H7 (cell line): ENCODE data around the gene PCYT1A. TPM values are rescaled to one million over a fixed set of nuclear protein-coding genes. Genes with fewer than 3 reads are reported as not detected.
"Not testable (repeated sequence)": the region's sequence is repeated elsewhere in the genome, so short reads cannot be mapped to it uniquely, and the experiment has no call there.

ENCODE experiments used
- DNase-seq: peaks from one replicate; pipeline ENCODE4 v3.0.0; 2012
- H3K27me3 ChIP-seq: 2 replicates; pipeline ENCODE4 v1.6.0; 2011; ENCODE audit warnings: mild to moderate bottlenecking, low read length; ENCODE audit not compliant: control insufficient read depth, insufficient read depth
- H3K36me3 ChIP-seq: replicated peaks from 2 replicates; pipeline ENCODE4 v1.5.1; 2011; ENCODE audit warnings: low read length; ENCODE audit not compliant: control insufficient read depth, insufficient read depth
- H3K4me3 ChIP-seq: 2 replicates; pipeline ENCODE4 v1.5.1; 2011; ENCODE audit warnings: low read depth, mild to moderate bottlenecking, control low read depth, low read length, moderate library complexity; ENCODE audit not compliant: insufficient read depth
- total RNA-seq: library from RNA; depleted of rRNA; stranded (reverse); fragments of >200 nt; shearing (Covaris generic); gene quantifications from 2 replicates; pipeline ENCODE4 v1.2.3, GENCODE V29; 2014

The PCYT1A gene
- total RNA-seq, 1 experiment from 2014 or later, result 38.0 TPM

DNA sequence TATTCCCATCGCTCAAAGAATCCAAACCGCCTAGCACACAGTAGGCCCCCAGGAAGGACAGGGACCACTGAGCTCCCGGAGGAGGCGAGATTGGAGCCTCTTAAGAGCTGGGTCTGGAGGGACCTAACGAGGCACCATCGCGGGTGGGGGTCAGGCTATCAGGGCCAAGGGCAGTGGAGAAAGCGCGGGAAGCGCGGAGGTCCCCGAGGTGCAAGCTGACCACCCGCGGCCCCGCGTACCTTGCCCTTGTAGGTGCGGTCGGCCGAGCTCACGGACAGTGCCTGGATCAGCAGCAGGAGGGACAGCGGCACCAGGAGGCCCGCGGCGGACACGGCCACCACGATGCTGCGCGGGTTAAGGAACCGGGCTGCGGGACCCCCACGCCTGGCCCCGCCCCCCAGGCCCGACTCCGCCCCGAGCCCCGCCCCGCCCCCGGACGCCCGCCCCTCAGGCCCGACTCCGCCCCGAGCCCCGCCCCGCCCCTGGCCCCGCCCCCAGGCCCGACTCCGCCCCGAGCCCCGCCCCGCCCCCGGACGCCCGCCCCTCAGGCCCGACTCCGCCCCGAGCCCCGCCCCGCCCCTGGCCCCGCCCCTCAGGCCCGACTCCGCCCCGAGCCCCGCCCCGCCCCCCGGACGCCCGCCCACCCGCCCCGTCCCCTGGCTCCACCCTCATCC is 80.2 kb downstream of the PCYT1A start:
- peak overlapping the region; percentile 72 for H3K4me3 ChIP-seq
- DNase-seq, result peak; percentile 96

DNA sequence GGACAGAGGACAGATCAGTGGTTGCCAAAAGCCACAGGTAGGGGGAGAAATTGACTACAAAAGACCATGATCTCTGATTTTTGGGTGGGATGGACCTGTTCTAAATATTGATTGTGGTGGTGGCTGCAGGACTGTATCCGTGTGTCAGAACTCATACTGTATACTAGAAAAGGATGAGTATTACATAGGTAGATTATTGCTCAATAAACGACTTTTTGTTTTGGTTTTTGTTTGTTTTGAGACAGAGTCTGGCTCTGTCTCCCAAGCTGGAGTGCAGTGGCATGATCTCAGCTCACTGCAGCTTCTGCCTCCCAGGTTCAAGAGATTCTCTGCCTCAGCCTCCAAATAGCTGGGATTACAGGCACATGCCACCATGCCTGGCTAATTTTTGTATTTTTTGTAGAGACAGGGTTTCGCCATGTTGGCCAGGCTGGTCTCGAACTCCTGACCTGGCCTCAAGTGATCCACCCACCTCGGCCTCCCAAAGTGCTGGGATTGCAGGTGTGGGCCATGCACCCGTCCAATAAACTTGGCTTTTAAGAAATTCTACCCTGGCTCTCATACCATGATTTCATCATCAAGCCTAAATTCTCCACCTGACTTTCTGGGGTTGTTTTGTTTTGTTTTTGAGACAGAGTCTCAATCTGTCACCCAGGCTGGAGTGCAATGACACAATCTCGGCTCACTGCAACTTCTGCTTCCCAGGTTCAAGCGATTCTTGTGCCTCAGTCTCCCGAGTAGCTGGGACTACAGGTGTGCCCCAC is 81.9 kb downstream of the PCYT1A start:
- H3K27me3 ChIP-seq, H3K36me3 ChIP-seq, H3K4me3 ChIP-seq: not testable (repeated sequence)
- DNase-seq, result peak; percentile 33

More for the DNA sequence above, 80.2 kb downstream of the PCYT1A start:
- H3K36me3 ChIP-seq, result no peaks in the 10 kb centered on the region
- peaks cover 9% of the 10 kb centered on the region for H3K27me3 ChIP-seq

DNA sequence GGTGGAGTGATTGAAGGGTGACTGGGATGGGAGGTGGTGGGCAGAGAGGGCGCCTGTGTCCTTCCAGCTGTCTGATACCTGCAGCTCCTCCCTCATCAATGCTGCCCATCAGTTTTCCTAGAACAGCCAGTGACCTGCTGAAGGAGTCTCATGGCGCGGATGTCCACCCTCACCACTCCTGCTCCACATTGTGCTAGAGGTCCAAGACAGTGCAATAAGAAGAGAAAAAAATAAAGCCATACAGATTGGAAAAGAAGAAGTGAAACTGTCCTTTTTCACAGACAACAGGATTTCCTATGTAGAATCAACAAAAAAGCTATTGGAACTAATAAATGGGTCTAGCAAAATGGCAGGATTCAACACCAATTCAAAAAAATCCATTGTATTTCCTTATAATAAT is 83.7 kb downstream of the PCYT1A start:
- no peak for DNase-seq
- Histone ChIP-seq H3K4me3 (no peak overlapping the region), H3K27me3 (peaks cover 9% of the 10 kb centered on the region), H3K36me3 (no peaks in the 10 kb centered on the region)

DNA sequence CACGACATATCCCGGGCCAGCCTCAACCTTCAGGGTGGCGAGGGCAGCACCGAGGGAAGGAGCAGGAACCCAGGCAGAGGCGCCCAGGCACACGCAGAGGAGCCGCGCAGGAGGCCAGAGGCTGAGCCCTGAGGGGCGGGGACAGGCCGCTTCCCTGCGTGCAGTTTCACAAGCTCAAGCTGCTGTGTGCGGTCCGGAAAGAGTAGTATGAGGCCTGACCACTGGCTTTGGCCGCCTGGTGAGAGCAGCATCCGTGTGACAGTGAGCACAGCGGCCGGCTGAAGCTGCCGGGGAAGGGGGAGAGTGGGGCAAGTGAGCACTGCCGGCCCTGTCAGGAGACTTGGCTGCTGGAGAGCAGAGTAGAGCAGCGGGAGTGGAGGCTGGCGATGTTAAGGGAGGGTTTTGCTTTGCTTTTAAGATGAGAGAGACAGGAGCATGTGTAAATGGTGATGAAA is 85.0 kb downstream of the PCYT1A start:
- Histone ChIP-seq H3K36me3 (no peaks in the 10 kb centered on the region), H3K27me3 (peaks cover 9% of the 10 kb centered on the region), H3K4me3 (no peak overlapping the region)
- no peak for DNase-seq

DNA sequence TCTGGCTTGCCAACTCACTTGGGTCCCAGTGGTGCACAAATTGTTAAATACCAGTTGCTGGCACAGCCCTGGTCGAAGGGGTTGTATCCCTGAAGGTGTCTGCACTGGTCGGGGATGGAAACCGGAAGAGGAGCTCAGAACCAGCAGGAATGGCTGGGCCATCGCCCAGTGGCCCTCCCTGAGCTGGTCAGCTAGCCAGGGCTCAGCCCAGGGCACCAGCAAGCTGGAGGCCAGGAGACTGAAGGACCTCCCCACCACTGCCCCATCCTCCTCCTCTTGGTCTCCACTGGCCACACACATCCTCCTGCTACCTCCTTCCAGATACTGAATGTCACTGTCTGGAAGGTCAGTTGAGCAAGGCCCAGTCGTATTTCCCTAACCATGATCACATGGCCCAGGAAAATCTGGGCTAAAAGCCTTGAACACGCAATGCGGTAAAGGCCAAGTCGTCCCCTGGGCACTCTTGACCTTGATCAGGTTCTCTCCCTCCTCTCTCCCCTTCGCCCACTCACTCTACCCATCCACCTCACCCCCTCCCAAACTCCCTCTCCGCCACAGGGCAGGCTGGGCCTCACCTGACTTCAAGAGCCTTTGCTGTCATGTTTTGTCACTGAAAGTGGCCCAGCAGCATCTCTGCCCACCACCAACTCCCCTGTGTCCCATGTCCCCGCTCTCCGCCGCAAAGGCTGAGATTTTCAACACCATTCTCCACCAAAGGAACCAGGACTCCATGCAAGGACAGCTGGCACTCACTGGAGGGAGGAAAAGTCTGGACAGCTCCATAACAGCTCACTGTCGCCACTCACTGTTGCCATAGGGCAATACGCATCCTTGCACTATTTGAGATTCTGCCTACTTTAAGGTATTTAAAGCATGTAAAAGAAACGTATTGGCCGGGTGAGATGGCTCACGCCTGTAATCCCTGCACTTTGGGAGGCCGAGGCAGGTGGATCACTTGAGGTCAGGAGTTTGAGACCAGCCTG is 88.5 kb downstream of the PCYT1A start:
- Histone ChIP-seq H3K4me3 (no peak overlapping the region), H3K27me3 (no peaks in the 10 kb centered on the region), H3K36me3 (no peaks in the 10 kb centered on the region)
- DNase-seq, result no peak

DNA sequence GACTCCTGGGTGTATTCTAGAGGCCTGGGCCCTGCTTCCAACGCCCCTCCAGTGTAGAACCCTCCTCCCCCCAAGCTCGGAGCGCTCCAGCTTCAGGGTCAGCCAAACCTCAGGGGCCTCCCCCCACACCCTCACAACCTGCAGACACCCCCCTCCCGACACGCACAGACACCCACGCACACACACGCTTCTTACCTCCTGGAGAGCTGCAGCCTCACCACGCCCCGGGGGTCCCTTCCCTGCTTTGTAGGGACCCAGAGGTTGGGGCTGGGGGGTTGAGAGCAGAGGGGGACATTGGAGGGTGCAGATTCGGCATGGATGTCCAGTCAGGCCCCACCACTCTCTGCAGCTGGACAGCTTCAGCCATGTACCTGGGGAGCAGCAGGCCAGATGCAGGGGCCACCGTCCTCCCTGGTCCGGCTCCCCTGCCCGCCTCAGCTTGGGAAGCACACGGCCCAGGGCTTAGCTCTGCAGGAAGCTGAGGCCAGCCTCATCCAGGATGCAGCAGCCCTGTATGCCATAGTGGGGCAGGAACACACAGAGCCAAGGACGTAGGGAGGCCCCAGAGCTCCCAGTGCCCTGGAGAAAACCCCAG is 89.3 kb downstream of the PCYT1A start:
- no peaks in the 10 kb centered on the region for H3K27me3 ChIP-seq
- no peak for DNase-seq
- no peaks in the 10 kb centered on the region for H3K36me3 ChIP-seq
- no peak overlapping the region for H3K4me3 ChIP-seq

DNA sequence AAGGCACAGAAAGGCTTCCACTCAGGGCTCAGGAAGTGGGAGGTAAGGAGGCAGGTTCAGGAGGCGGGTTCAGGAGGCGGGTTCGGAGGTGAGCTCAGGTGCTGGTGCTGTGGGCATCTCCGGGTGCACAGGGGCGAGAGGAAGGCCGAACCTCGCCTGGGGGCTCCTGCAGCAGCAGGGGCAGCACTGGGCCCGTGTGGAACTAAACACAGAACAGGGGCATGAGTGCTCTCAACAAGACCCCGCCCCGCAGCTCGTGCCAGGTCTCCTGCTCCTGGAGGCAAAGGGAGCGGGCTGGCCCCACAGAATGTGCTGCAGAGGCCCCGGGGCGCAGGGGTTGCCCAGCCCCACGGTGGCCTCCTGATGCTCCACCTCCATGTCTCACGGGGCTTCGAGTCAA is 90.0 kb downstream of the PCYT1A start:
- H3K4me3 ChIP-seq, result no peak overlapping the region
- no peak for DNase-seq
- no peaks in the 10 kb centered on the region for H3K27me3 ChIP-seq
- H3K36me3 ChIP-seq, result no peaks in the 10 kb centered on the region

DNA sequence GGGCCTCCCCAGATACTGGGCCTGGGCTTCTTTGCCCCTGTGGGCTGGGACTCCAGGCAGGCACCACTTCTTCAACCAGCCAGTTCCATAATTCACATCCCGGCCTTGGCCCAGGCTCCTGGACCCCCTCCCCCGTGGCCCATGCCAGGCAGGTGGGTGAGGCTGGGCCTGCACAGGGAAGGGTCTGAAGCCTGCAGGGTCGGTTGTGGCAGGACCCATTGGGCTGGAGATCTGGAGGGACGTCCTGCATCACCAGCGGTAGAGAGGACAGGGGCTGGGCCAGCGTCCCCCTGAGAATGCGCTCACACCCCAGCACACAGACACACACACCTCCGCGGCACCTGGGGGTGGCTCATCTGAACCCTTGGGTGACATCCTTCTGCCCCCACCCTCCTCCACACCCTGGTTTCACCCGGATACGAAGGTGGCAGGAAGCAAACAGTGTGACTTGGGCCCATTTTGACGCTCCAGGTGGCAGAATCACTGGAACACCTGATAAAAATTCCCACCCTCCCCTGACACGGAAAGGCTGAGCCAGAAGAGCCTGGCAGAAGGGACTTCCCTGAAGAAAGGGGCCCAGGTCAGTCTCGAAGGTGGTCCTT is 91.8 kb downstream of the PCYT1A start:
- Histone ChIP-seq H3K27me3 (no peaks in the 10 kb centered on the region), H3K36me3 (no peaks in the 10 kb centered on the region), H3K4me3 (no peak overlapping the region)
- DNase-seq, result no peak

DNA sequence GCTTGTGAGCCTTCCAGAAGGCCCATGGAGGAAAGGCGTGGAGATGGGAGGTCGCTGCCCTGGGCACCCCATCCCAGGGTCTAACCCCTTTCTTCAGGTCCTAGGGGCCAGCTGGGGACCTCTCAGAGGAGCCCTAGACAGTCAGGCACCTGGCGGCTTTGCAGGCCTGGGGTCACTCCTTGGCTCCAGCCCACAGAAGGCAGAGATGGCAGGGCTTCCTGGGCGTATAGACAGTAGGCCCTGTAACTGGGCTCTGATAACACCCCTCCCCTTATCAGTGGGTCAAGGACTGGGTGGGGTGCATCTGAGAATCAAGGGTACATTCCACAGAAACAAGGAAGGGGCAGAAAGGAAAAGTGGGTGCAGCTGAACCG is 93.0 kb downstream of the PCYT1A start:
- H3K27me3 ChIP-seq, result no peaks in the 10 kb centered on the region
- no peak overlapping the region for H3K4me3 ChIP-seq
- no peak for DNase-seq
- no peaks in the 10 kb centered on the region for H3K36me3 ChIP-seq

DNA sequence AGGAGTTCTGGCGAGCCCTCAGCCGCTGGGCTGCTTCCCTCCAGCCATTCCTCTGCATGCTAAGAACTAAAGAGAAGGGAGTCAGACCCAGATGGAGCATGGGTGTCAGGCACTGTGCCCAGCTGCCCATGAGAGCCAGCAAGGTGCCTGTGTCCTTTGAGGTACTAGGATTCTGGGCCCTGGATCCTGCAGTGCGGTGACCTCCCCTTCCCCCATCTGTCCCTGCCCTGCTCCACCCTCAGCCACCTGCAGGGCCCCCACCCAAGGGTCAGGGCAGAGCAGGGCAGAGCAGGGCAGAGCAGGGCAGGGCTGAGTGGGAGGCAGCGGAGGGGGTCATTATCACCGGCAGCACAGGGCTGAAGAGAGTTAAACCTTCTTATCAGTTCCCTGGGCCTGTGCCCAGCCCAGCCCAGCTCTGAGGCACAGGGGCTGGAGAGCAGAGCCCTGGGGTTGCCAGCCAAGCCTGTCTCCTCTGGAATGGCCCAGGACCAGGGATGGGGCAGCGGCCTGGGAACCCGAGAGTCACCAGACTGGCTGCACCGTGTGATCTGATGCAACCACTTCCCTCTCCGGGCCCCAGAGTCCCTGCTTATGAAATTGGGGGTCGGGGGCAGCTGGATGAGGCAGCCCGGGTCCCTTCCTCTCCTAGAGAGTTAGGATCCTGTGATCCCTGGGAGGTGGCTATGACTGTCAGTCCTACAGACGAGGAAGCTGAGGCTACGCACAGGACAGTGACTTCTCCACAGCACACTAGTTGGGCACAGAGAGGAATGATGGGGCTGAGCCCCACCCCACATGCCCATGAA is 93.6 kb downstream of the PCYT1A start:
- H3K36me3 ChIP-seq, result no peaks in the 10 kb centered on the region
- no peak overlapping the region for H3K4me3 ChIP-seq
- H3K27me3 ChIP-seq, result no peaks in the 10 kb centered on the region
- peak; percentile 33 for DNase-seq

DNA sequence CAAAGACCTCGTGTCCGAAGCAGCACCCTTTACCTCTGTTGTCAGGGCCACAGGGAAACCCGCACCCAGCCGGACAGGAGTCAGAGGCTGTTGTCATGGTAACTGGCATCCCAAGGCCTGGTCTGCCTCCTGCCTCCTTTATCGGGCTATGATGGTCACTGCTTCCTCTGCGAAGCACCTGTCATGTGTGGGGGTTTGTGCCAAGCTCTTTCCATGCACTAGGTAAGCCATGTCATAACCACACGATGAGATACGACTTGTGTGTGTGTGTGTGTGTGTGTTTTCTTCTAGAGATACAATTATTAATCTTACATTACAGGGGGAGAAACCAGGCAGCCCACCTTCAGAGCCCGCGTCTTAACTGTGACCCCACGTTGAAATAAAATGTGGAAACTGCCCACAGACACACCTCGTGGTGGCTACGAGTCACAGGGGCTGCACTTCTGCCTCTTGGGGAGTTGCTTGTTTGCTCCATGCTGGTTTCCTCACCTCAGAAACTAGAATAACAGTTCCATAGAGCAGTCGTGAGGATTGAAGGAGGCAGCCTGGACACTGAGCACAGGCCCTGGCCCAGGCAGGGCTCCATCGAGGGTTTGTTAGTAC is 94.3 kb downstream of the PCYT1A start:
- Histone ChIP-seq H3K27me3 (no peaks in the 10 kb centered on the region), H3K36me3 (no peaks in the 10 kb centered on the region), H3K4me3 (no peak overlapping the region)
- DNase-seq, result no peak

DNA sequence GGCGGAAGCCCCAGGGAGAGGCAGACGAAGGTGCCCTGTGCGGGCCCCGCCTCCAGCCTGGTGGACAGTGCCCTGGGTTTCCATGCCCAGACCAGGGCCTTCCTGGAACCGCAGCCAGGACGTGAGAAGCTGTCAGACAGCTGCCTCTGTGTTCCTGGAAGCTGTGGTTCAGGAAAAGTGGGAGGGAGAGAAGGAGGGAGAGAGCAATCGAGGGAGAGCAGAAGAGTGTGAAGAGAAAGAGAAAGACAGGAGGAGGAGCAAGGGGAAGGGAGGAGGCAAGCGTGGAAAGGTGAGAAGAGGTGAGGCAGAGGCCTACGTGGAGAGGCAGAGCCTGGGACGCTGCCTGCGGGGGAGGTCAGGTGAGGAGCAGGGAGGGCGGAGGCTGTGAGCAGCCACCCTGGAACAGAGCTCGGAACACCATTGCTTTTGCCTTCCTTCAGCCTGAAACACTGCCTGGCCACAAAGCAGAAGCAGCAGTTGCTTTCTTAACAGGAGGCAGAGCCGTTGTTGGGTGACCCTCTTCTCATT is 94.9 kb downstream of the PCYT1A start:
- Histone ChIP-seq H3K27me3 (no peaks in the 10 kb centered on the region), H3K36me3 (no peaks in the 10 kb centered on the region), H3K4me3 (no peak overlapping the region)
- peak; percentile 59 for DNase-seq

DNA sequence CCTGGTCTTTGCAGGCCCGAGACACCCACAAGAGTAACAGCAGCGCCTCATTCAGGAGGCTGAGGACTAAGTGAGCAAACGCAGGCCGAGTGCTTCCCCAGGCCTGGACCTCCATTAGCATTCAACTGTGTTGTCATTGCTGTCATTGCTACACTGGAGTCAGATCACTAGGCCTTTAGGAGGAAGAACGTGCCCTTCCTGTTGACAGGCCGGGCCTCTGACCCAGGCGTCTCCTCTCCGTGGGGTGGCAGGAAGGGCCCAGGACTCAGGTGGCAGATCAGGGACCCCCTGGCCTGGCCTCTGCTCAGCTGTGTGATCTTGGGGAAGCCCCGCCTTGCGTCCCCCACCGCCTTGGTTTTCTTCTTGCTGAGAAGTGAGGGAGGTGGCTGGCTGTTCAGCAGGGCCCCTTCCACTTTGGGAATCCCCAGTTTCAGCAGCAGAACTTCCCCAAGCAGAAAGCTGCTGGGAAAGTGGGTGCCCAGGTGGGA is 95.4 kb downstream of the PCYT1A start:
- H3K36me3 ChIP-seq, result no peaks in the 10 kb centered on the region
- H3K27me3 ChIP-seq, result no peaks in the 10 kb centered on the region
- H3K4me3 ChIP-seq, result no peak overlapping the region
- peak; percentile 49 for DNase-seq
